DMS153 (cell line): ENCODE data around the gene GCH1.
"Not testable (repeated sequence)": the region's sequence is repeated elsewhere in the genome, so short reads cannot be mapped to it uniquely, and the experiment has no call there.

ENCODE experiments used
- DNase-seq: peaks from one replicate; lab custom pipeline; 2025; lab: John Stamatoyannopoulos, UW

The GCH1 gene

GRCh38 chr14:54902521-54903420 is at the start of gene GCH1:
GCH1 (minus strand) TSS chr14:54902826; CDS start chr14:54902663, 163 bp downstream.
- peak; percentile 60 for DNase-seq

- no peak for DNase-seq
Measured at GRCh38 chr14:54947230-54947629, 44.6 kb upstream of the GCH1 start.

GRCh38 chr14:54946500-54946899 is 43.9 kb upstream of the GCH1 start:
- no peak for DNase-seq

GRCh38 chr14:54944737-54945391 is 42.2 kb upstream of the GCH1 start:
- DNase-seq, result no peak

- no peak for DNase-seq
Measured at GRCh38 chr14:54942913-54943312, 40.3 kb upstream of the GCH1 start.

- no peak for DNase-seq
Measured at GRCh38 chr14:54936816-54937215, 34.2 kb upstream of the GCH1 start.

- no peak for DNase-seq
Measured at GRCh38 chr14:54935958-54936357, 33.3 kb upstream of the GCH1 start.

- DNase-seq, result no peak
Measured at GRCh38 chr14:54935100-54935499, 32.5 kb upstream of the GCH1 start.

GRCh38 chr14:54933006-54933405 is 30.4 kb upstream of the GCH1 start:
- DNase-seq, result no peak

- DNase-seq, result no peak
Measured at GRCh38 chr14:54931598-54932340, 29.1 kb upstream of the GCH1 start.

GRCh38 chr14:54931101-54931500 is 28.5 kb upstream of the GCH1 start:
- no peak for DNase-seq

- peak; percentile 13 for DNase-seq
Measured at GRCh38 chr14:54929556-54929955, 26.9 kb upstream of the GCH1 start.

- no peak for DNase-seq
Measured at GRCh38 chr14:54928216-54928615, 25.6 kb upstream of the GCH1 start.

- DNase-seq, result no peak
Measured at GRCh38 chr14:54927551-54927950, 24.9 kb upstream of the GCH1 start.

- DNase-seq, result not testable (repeated sequence)
Measured at GRCh38 chr14:54926570-54926969, 23.9 kb upstream of the GCH1 start.

- DNase-seq, result no peak
Measured at GRCh38 chr14:54922598-54922997, 20.0 kb upstream of the GCH1 start.

GRCh38 chr14:54920052-54920451 is 17.4 kb upstream of the GCH1 start:
- peak; percentile 79 for DNase-seq

- DNase-seq, result no peak
Measured at GRCh38 chr14:54919330-54919729, 16.7 kb upstream of the GCH1 start.

GRCh38 chr14:54918427-54918826 is 15.8 kb upstream of the GCH1 start:
- DNase-seq, result no peak

GRCh38 chr14:54916101-54916500 is 13.5 kb upstream of the GCH1 start:
- no peak for DNase-seq

- no peak for DNase-seq
Measured at GRCh38 chr14:54909817-54910558, 7.4 kb upstream of the GCH1 start.

GRCh38 chr14:54908973-54909372 is 6.3 kb upstream of the GCH1 start:
- not testable (repeated sequence) for DNase-seq
